Measurements from ENCODE around the gene UNC79.

UNC79 gene

GRCh38 chr14:93674343-93674742, 243.6 kb downstream of the UNC79 start:
- TF ChIP-seq FOXP2 (optimal IDR thresholded peaks at IDR 0.05; ENCODE audit: borderline replicate concordance, extremely low read depth, extremely low read length, insufficient read depth) = no peak
- no peak for TF ChIP-seq TAF1 (IDR thresholded peaks at IDR 0.05; ENCODE audit: borderline replicate concordance, insufficient read depth, low read length)
- no peak for TF ChIP-seq SIN3A (IDR thresholded peaks at IDR 0.05; ENCODE audit: borderline replicate concordance, insufficient read depth, low read length)
- TF ChIP-seq REST (IDR thresholded peaks at IDR 0.05; ENCODE audit: insufficient read depth in 1 of 2, low read depth in 2 of 2, low read length in 2 of 2) = no peak
- TF ChIP-seq POLR2AphosphoS5 (IDR thresholded peaks at IDR 0.05; ENCODE audit: low read depth, low read length) = no peak

- TF ChIP-seq REST (IDR thresholded peaks at IDR 0.05; ENCODE audit: insufficient read depth in 1 of 2, low read depth in 2 of 2, low read length in 2 of 2) (no peak), FOXP2 (optimal IDR thresholded peaks at IDR 0.05; ENCODE audit: borderline replicate concordance, extremely low read depth, extremely low read length, insufficient read depth) (no peak), SIN3A (IDR thresholded peaks at IDR 0.05; ENCODE audit: borderline replicate concordance, insufficient read depth, low read length) (no peak), POLR2AphosphoS5 (IDR thresholded peaks at IDR 0.05; ENCODE audit: low read depth, low read length) (no peak), TAF1 (IDR thresholded peaks at IDR 0.05; ENCODE audit: borderline replicate concordance, insufficient read depth, low read length) (no peak)
Measured at GRCh38 chr14:93675651-93676050, 244.9 kb downstream of the UNC79 start.

- TF ChIP-seq TAF1 (IDR thresholded peaks at IDR 0.05; ENCODE audit: borderline replicate concordance, insufficient read depth, low read length) (no peak), SIN3A (IDR thresholded peaks at IDR 0.05; ENCODE audit: borderline replicate concordance, insufficient read depth, low read length) (no peak), POLR2AphosphoS5 (IDR thresholded peaks at IDR 0.05; ENCODE audit: low read depth, low read length) (no peak), REST (IDR thresholded peaks at IDR 0.05; ENCODE audit: insufficient read depth in 1 of 2, low read depth in 2 of 2, low read length in 2 of 2) (no peak)
Measured at GRCh38 chr14:93676416-93676958, 245.7 kb downstream of the UNC79 start.

- no peak for TF ChIP-seq FOXP2 (optimal IDR thresholded peaks at IDR 0.05; ENCODE audit: borderline replicate concordance, extremely low read depth, extremely low read length, insufficient read depth)
- no peak for TF ChIP-seq REST (IDR thresholded peaks at IDR 0.05; ENCODE audit: insufficient read depth in 1 of 2, low read depth in 2 of 2, low read length in 2 of 2)
- TF ChIP-seq TAF1 (IDR thresholded peaks at IDR 0.05; ENCODE audit: borderline replicate concordance, insufficient read depth, low read length) = no peak
- TF ChIP-seq SIN3A (IDR thresholded peaks at IDR 0.05; ENCODE audit: borderline replicate concordance, insufficient read depth, low read length) = no peak
Measured at GRCh38 chr14:93682459-93682858, 251.7 kb downstream of the UNC79 start.

DNA sequence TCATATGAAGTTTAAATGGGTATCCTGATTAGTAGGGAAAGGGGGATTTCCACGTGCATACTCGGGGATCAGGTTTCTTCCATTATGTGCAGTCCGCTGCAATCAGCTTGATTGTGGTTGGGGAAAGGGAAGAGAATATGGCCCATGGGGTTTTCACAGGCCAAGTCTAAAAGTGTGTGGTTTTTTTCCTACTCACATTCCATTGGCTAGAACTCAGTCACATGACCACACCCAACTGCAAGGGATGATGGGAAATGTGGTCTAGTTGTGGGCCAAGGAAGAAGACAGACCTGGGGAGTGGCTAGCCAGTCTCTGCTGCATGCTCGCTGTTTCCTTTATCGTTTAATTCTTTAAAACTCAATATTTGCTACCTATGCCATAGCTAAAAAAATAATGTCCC, 252.5 kb downstream of the UNC79 start:
- TF ChIP-seq SIN3A (IDR thresholded peaks at IDR 0.05; ENCODE audit: borderline replicate concordance, insufficient read depth, low read length) (no peak), TAF1 (IDR thresholded peaks at IDR 0.05; ENCODE audit: borderline replicate concordance, insufficient read depth, low read length) (no peak), FOXP2 (optimal IDR thresholded peaks at IDR 0.05; ENCODE audit: borderline replicate concordance, extremely low read depth, extremely low read length, insufficient read depth) (no peak), POLR2AphosphoS5 (IDR thresholded peaks at IDR 0.05; ENCODE audit: low read depth, low read length) (no peak)

All from PFSK-1 (cell line).